Panc1 (cell line): ENCODE data around the gene ANKRD55.
"Not testable (repeated sequence)": the region's sequence is repeated elsewhere in the genome, so short reads cannot be mapped to it uniquely, and the experiment has no call there.

ENCODE experiments used
- CTCF ChIP-seq: fragments of 450-650 bp; IDR thresholded peaks from 2 replicates; pipeline ENCODE4 v1.5.1; 2017; ENCODE audit warnings: mild to moderate bottlenecking
- REST ChIP-seq, 2 experiments: IDR thresholded peaks; 2 replicates each; pipeline ENCODE4 v1.6.1; 2011 to 2012; ENCODE audit warnings: low read depth in 2 of 2, control low read depth in 1 of 2, low read length in 1 of 2, mild to moderate bottlenecking in 1 of 2, moderate library complexity in 1 of 2; ENCODE audit not compliant: insufficient read depth in 1 of 2
- SIN3A ChIP-seq: IDR thresholded peaks from 2 replicates; pipeline ENCODE4 v1.6.1; 2012; ENCODE audit warnings: low read depth, mild to moderate bottlenecking, low read length, moderate library complexity, borderline replicate concordance; ENCODE audit not compliant: insufficient read depth

GRCh38 chr5:56150756-56151155 lies 82.4 kb downstream of the ANKRD55 start:
- not testable (repeated sequence) for TF ChIP-seq CTCF; REST (IDR thresholded peaks at IDR 0.05; ENCODE audit: insufficient read depth in 1 of 2, low read depth in 2 of 2, low read length in 1 of 2); SIN3A
